ENCODE measurements around the gene TGFB1. TPM values are rescaled to one million over a fixed set of nuclear protein-coding genes. Genes with fewer than 3 reads are reported as not detected.

The TGFB1 gene
- total and polyA plus RNA-seq, 2 of the 13 experiments (the other 11 are each of a cell fraction or from before 2014, with no cell fraction given), result 4.1 to 5.4 TPM

GRCh38 chr19:41395355-41395754 is 41.6 kb upstream of the TGFB1 start:
- Histone ChIP-seq H3K36me3 (replicated peaks in 1 of 2; ENCODE audit: control insufficient read depth in 1 of 2, insufficient read depth in 2 of 2, low read length in 2 of 2) (peaks cover 11 to 18% of the 10 kb centered on the region in 2 experiments; a peak in 4 of 5 replicates), H3K9me3 (ENCODE audit: low read length) (no peaks in the 10 kb centered on the region), H3K27me3 (ENCODE audit: control insufficient read depth in 1 of 2, insufficient read depth in 2 of 2, low read length in 2 of 2) (no peaks in the 10 kb centered on the region; a peak in 1 of 5 replicates), H3K4me2 (ENCODE audit: low read depth, low read length) (peak overlapping the region; percentile 86; the same call in 1 of the 2 replicates), H3K4me1 (ENCODE audit: insufficient read depth, low read length) (peaks cover 30% of the 10 kb centered on the region), H3K27ac (ENCODE audit: extremely low read length, insufficient read depth, low read length) (no peak overlapping the region), H3K4me3 (replicated peaks in 1 of 3; ENCODE audit: insufficient read depth in 1 of 3, low read depth in 2 of 3, low read length in 3 of 3) (no peak overlapping the region), H2AFZ (ENCODE audit: low read length) (no peak overlapping the region), H3K79me2 (ENCODE audit: insufficient read depth, low read length) (peaks cover 32% of the 10 kb centered on the region), H3K9ac (ENCODE audit: insufficient read depth, low read depth, low read length) (peak overlapping the region; percentile 17; the same call in 1 of the 2 replicates), H4K20me1 (ENCODE audit: insufficient read depth, low read length) (no peaks in the 10 kb centered on the region)
- in situ Hi-C loops (cut with HindIII; ENCODE audit: extremely low pct_ligation_motif_present, low pct_unique_long_range_greater_than_20kb), result no loop called here
- BruUV-seq (replicated peaks), result no TSS peak
- CTCF ChIA-PET (ENCODE audit: low intra/inter-chr PET ratio, low total read pairs), result no interaction called here
- DNase-seq (ENCODE audit: low spot score), result no peak
- intact Hi-C loops (cut with micrococcal nuclease; ENCODE audit: unreplicated experiment), result no loop called here
- POLR2A ChIA-PET, result interaction anchor here (0.5 kb wide), 1 partner anchor 32 kb away, joined by 3 read pairs; the partner anchor contains the start of gene B3GNT8
- WGBS (ENCODE audit: low lambda C conversion rate), result 77% methylated on average over 6 of the region's 6 CpGs
- no peak for ATAC-seq
- no peak for FAIRE-seq
- TF ChIP-seq CBX1 (IDR thresholded peaks at IDR 0.05; ENCODE audit: low read depth) (no peak), ZNF367 (CRISPR knock-in tag; IDR thresholded peaks at IDR 0.05; ENCODE audit: borderline replicate concordance) (no peak), MAX (IDR thresholded peaks at IDR 0.05) (no peak), ZNF33B (CRISPR knock-in tag; IDR thresholded peaks at IDR 0.05) (no peak), RELA (CRISPR knock-in tag; IDR thresholded peaks at IDR 0.05) (no peak), HDAC2 (CRISPR knock-in tag; IDR thresholded peaks at IDR 0.05) (no peak), ZNF580 (CRISPR knock-in tag; IDR thresholded peaks at IDR 0.05; ENCODE audit: borderline replicate concordance, low read depth) (no peak), HMGXB3 (CRISPR knock-in tag; IDR thresholded peaks at IDR 0.05; ENCODE audit: borderline replicate concordance) (no peak), POGK (CRISPR knock-in tag; conservative IDR thresholded peaks at IDR 0.05) (no peak), SIX1 (CRISPR knock-in tag; IDR thresholded peaks at IDR 0.05; ENCODE audit: borderline replicate concordance) (no peak), ZNF878 (CRISPR knock-in tag; IDR thresholded peaks at IDR 0.05) (no peak), ZBTB49 (CRISPR knock-in tag; IDR thresholded peaks at IDR 0.05; ENCODE audit: borderline replicate concordance) (no peak), RXRB (CRISPR knock-in tag; IDR thresholded peaks at IDR 0.05; ENCODE audit: borderline replicate concordance) (no peak), MBNL3 (CRISPR knock-in tag; conservative IDR thresholded peaks at IDR 0.05) (no peak), ZNF251 (CRISPR knock-in tag; IDR thresholded peaks at IDR 0.05) (no peak), CCAR2 (optimal IDR thresholded peaks at IDR 0.05; ENCODE audit: low read depth, low read length) (no peak), GFI1 (CRISPR knock-in tag; IDR thresholded peaks at IDR 0.05; ENCODE audit: borderline replicate concordance) (no peak)

All from HepG2 (cell line).